ENCODE data around the gene DGKG. TPM values are rescaled to one million over a fixed set of nuclear protein-coding genes. Genes with fewer than 3 reads are reported as not detected.

Gene DGKG
- total and polyA plus RNA-seq, 2 donors (not counting 1 experiment from before 2014, with no cell fraction given) = 0.67 to 10.9 TPM

DNA sequence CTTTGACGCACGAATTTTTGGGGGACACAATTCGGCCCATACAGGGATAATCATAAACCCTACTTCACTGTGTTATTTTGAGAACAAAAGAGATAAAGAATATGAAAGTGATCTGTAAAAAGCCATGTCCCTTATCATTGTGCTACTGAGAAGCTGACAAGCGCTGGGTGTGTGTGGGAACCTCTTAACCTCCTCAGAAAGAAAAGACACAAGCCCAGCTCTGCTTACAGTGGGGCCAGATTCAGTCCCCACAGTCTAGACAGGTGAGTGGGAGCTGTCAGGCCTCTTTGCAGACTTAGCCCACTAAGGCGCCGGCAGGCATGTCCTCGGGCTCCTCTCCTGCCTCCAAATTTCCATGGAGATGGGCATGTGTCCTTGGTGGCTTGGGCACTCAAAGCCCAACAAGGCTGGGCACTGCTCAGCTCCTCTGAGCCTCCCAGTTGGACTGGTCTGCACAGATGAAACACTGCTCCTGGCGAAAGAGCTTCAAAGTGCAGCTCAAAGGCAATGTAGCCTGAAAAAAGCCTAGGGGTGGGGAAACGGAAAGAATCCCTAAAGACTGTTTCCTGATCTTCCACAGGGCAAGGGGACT, 188.7 kb downstream of the DGKG start:
- Histone ChIP-seq H4K20me1 (ENCODE audit: control insufficient read depth, insufficient read depth, low read length, poor library complexity, severe bottlenecking) (no peaks in the 10 kb centered on the region), H3K9ac (ENCODE audit: low read length) (no peak overlapping the region), H3K4me3 (ENCODE audit: control extremely low read depth in 1 of 5, extremely low read depth in 1 of 5, insufficient read depth in 1 of 5, low read depth in 2 of 5, low read length in 4 of 5) (no peak overlapping the region), H3K9me3 (ENCODE audit: control extremely low read depth in 1 of 3, control insufficient read depth in 2 of 3, insufficient read depth in 1 of 3, low read length in 2 of 3) (peaks cover 0 to 3% (median 0%) of the 10 kb centered on the region in 3 donors), H3K4me2 (replicated peaks; ENCODE audit: low read depth, low read length, poor library complexity, severe bottlenecking) (no peak overlapping the region), H3K36me3 (replicated peaks in 1 of 2; ENCODE audit: control extremely low read depth in 1 of 2, control insufficient read depth in 1 of 2, extremely low read depth in 1 of 2, insufficient read depth in 2 of 2, low read length in 1 of 2) (no peaks in the 10 kb centered on the region), H3K27me3 (replicated peaks in 1 of 4; ENCODE audit: control extremely low read depth in 1 of 4, control insufficient read depth in 3 of 4, insufficient read depth in 4 of 4, low read length in 3 of 4) (no peaks in the 10 kb centered on the region), H3K79me2 (ENCODE audit: control insufficient read depth, insufficient read depth, low read length) (no peaks in the 10 kb centered on the region), H3K27ac (ENCODE audit: low read length in 2 of 2) (no peak overlapping the region), H3K4me1 (ENCODE audit: control insufficient read depth in 2 of 2, insufficient read depth in 2 of 2, low read length in 2 of 2) (no peaks in the 10 kb centered on the region), H2AFZ (ENCODE audit: insufficient read depth, low read depth, low read length, poor library complexity, severe bottlenecking) (no peak overlapping the region)
- DNase-seq = no peak
- intact Hi-C loops (cut with micrococcal nuclease) = no loop called here
- ATAC-seq (ENCODE audit: low read depth) = no peak
- ChIA-PET CTCF (no interaction called here), POLR2A (no interaction called here)
- no peak overlapping the region for H3K4me3 Mint-ChIP-seq
- no peaks in the 10 kb centered on the region for H3K27me3 Mint-ChIP-seq
- H3K4me1 Mint-ChIP-seq = peaks cover 7% of the 10 kb centered on the region
- TF ChIP-seq, protein P1, sequence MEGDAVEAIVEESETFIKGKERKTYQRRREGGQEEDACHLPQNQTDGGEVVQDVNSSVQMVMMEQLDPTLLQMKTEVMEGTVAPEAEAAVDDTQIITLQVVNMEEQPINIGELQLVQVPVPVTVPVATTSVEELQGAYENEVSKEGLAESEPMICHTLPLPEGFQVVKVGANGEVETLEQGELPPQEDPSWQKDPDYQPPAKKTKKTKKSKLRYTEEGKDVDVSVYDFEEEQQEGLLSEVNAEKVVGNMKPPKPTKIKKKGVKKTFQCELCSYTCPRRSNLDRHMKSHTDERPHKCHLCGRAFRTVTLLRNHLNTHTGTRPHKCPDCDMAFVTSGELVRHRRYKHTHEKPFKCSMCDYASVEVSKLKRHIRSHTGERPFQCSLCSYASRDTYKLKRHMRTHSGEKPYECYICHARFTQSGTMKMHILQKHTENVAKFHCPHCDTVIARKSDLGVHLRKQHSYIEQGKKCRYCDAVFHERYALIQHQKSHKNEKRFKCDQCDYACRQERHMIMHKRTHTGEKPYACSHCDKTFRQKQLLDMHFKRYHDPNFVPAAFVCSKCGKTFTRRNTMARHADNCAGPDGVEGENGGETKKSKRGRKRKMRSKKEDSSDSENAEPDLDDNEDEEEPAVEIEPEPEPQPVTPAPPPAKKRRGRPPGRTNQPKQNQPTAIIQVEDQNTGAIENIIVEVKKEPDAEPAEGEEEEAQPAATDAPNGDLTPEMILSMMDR (IDR thresholded peaks at IDR 0.05) = no peak
- no peak for TF ChIP-seq EZH2 (IDR thresholded peaks at IDR 0.05; ENCODE audit: borderline replicate concordance, insufficient read depth, low read depth, low read length, poor library complexity, severe bottlenecking)
- no peaks in the 10 kb centered on the region for H3K9me3 Mint-ChIP-seq (ENCODE audit: insufficient read depth)
- WGBS (ENCODE audit: insufficient coverage) = 100% methylated on average over 6 of the region's 9 CpGs
- no peak overlapping the region for H3K27ac Mint-ChIP-seq

GRCh38 chr3:186172353-186172752, 189.7 kb downstream of the DGKG start:
- Histone ChIP-seq H2AFZ (ENCODE audit: insufficient read depth, low read depth, low read length, poor library complexity, severe bottlenecking) (no peak overlapping the region), H3K4me3 (ENCODE audit: control extremely low read depth in 1 of 5, extremely low read depth in 1 of 5, insufficient read depth in 1 of 5, low read depth in 2 of 5, low read length in 4 of 5) (no peak overlapping the region), H3K9me3 (ENCODE audit: control extremely low read depth in 1 of 3, control insufficient read depth in 2 of 3, insufficient read depth in 1 of 3, low read length in 2 of 3) (peaks cover 0 to 3% (median 0%) of the 10 kb centered on the region in 3 donors), H3K4me2 (replicated peaks; ENCODE audit: low read depth, low read length, poor library complexity, severe bottlenecking) (no peak overlapping the region), H3K36me3 (replicated peaks in 1 of 2; ENCODE audit: control extremely low read depth in 1 of 2, control insufficient read depth in 1 of 2, extremely low read depth in 1 of 2, insufficient read depth in 2 of 2, low read length in 1 of 2) (no peaks in the 10 kb centered on the region), H3K27me3 (replicated peaks in 1 of 4; ENCODE audit: control extremely low read depth in 1 of 4, control insufficient read depth in 3 of 4, insufficient read depth in 4 of 4, low read length in 3 of 4) (no peaks in the 10 kb centered on the region), H3K4me1 (ENCODE audit: control insufficient read depth in 2 of 2, insufficient read depth in 2 of 2, low read length in 2 of 2) (no peaks in the 10 kb centered on the region), H3K27ac (ENCODE audit: low read length in 2 of 2) (no peak overlapping the region), H4K20me1 (ENCODE audit: control insufficient read depth, insufficient read depth, low read length, poor library complexity, severe bottlenecking) (no peaks in the 10 kb centered on the region), H3K9ac (ENCODE audit: low read length) (no peak overlapping the region), H3K79me2 (ENCODE audit: control insufficient read depth, insufficient read depth, low read length) (no peaks in the 10 kb centered on the region)
- Mint-ChIP-seq H3K9me3 (ENCODE audit: insufficient read depth) (no peaks in the 10 kb centered on the region), H3K4me1 (peaks cover 7% of the 10 kb centered on the region), H3K4me3 (no peak overlapping the region), H3K27me3 (no peaks in the 10 kb centered on the region), H3K27ac (no peak overlapping the region)
- DNase-seq (no peak), ATAC-seq (ENCODE audit: low read depth) (no peak)
- WGBS (ENCODE audit: insufficient coverage) = 100% methylated on average over 1 of the region's 2 CpGs
- CTCF ChIA-PET = no interaction called here
- intact Hi-C loops (cut with micrococcal nuclease) = no loop called here
- POLR2A ChIA-PET = no interaction called here
- TF ChIP-seq EZH2 (IDR thresholded peaks at IDR 0.05; ENCODE audit: borderline replicate concordance, insufficient read depth, low read depth, low read length, poor library complexity, severe bottlenecking) = no peak
- TF ChIP-seq, protein P1 (IDR thresholded peaks at IDR 0.05) = no peak

Data from B cell (primary cell).